NCI-H82 treated with DMSO at 0.1 percent for 48 hours (cell line): ENCODE results near the gene RTN4RL2.
"Not testable (repeated sequence)": the region's sequence is repeated elsewhere in the genome, so short reads cannot be mapped to it uniquely, and the experiment has no call there.

Experiments used
- DNase-seq: peaks from one replicate; lab custom pipeline; 2025; ENCODE audit not compliant: unreplicated experiment; lab: John Stamatoyannopoulos, UW

Gene RTN4RL2

GRCh38 chr11:57432714-57433163 lies 27.6 kb upstream of the RTN4RL2 start:
- DNase-seq = no peak

GRCh38 chr11:57434640-57435546 lies 25.4 kb upstream of the RTN4RL2 start:
- DNase-seq = no peak

GRCh38 chr11:57436031-57436430 lies 24.3 kb upstream of the RTN4RL2 start:
- no peak for DNase-seq

GRCh38 chr11:57438345-57439285 lies 21.7 kb upstream of the RTN4RL2 start:
- no peak for DNase-seq

- DNase-seq = no peak
Observed at GRCh38 chr11:57439786-57440185, 20.5 kb upstream of the RTN4RL2 start.

GRCh38 chr11:57440744-57441414 lies 19.4 kb upstream of the RTN4RL2 start:
- DNase-seq = no peak

GRCh38 chr11:57444362-57445121 lies 15.8 kb upstream of the RTN4RL2 start:
- DNase-seq = no peak

GRCh38 chr11:57445122-57445394 lies 15.3 kb upstream of the RTN4RL2 start:
- DNase-seq = not testable (repeated sequence)

GRCh38 chr11:57446055-57446454 lies 14.3 kb upstream of the RTN4RL2 start:
- no peak for DNase-seq

- DNase-seq = no peak
Observed at GRCh38 chr11:57453543-57454177, 6.7 kb upstream of the RTN4RL2 start.

- peak; percentile 73 for DNase-seq
Observed at GRCh38 chr11:57456960-57457642, 3.2 kb upstream of the RTN4RL2 start.

- DNase-seq = no peak
Observed at GRCh38 chr11:57457643-57458023, 2.7 kb upstream of the RTN4RL2 start.

- no peak for DNase-seq
Observed at GRCh38 chr11:57458060-57458409, 2.3 kb upstream of the RTN4RL2 start.

- peak; percentile 44 for DNase-seq
Observed at GRCh38 chr11:57458410-57459163, 1.7 kb upstream of the RTN4RL2 start.

GRCh38 chr11:57459164-57460021 lies 935 bp upstream of the RTN4RL2 start:
- DNase-seq = no peak

- no peak for DNase-seq
Observed at GRCh38 chr11:57460758-57461749, 726 bp downstream of the RTN4RL2 start.
